Measurements from ENCODE around the gene CCAR1. TPM values are rescaled to one million over a fixed set of nuclear protein-coding genes. Genes with fewer than 3 reads are reported as not detected.

CCAR1 gene
- total and polyA plus RNA-seq, 4 donors = 18.6 to 65.0 (median 51.8) TPM

- TF ChIP-seq CTCF (IDR thresholded peaks at IDR 0.05; ENCODE audit: control extremely low read depth, extremely low read depth) = no peak
- Histone ChIP-seq H3K4me3 (no peak overlapping the region), H3K27me3 (ENCODE audit: control insufficient read depth in 3 of 3, insufficient read depth in 3 of 3, low read length in 2 of 3) (no peaks in the 10 kb centered on the region), H3K4me1 (ENCODE audit: control insufficient read depth in 5 of 5, insufficient read depth in 5 of 5, low read length in 5 of 5) (peaks cover 0 to 6% (median under 1%) of the 10 kb centered on the region in 5 donors), H3K9me3 (ENCODE audit: control insufficient read depth in 4 of 4, insufficient read depth in 3 of 4, low read length in 3 of 4) (no peaks in the 10 kb centered on the region), H3K9ac (ENCODE audit: insufficient read depth in 1 of 2, low read length in 2 of 2) (no peak overlapping the region), H3K27ac (ENCODE audit: low read depth in 1 of 2, low read length in 1 of 2) (no peak overlapping the region), H3K36me3 (ENCODE audit: control insufficient read depth in 4 of 4, insufficient read depth in 4 of 4, low read length in 4 of 4) (no peaks in the 10 kb centered on the region)
- WGBS, 2 donors = 77 to 85% methylated on average over 3 of the region's 3 CpGs
- DNase-seq = no peak
- ATAC-seq (ENCODE audit: insufficient read depth, low FRiP score) = no peak
These were observed 3.6 kb upstream of the CCAR1 start for GRCh38 chr10:68717435-68717834.

- no peak for ATAC-seq (ENCODE audit: insufficient read depth, low FRiP score)
- 0 to 1% methylated on average over 27 of the region's 27 CpGs for WGBS, 2 donors
- peak; percentile 15 to 61 (median 47) for DNase-seq
These were observed 765 bp downstream of the CCAR1 start for GRCh38 chr10:68721673-68722335.

GRCh38 chr10:68725016-68725415 is 4.0 kb downstream of the CCAR1 start:
- WGBS, 2 donors = 94 to 97% methylated on average over 14 of the region's 14 CpGs
- peaks cover 7 to 30% (median 16%) of the 10 kb centered on the region in 4 donors for H3K36me3 ChIP-seq (ENCODE audit: control insufficient read depth in 4 of 4, insufficient read depth in 4 of 4, low read length in 4 of 4)
- peaks cover 0 to 10% (median 4%) of the 10 kb centered on the region in 5 donors for H3K4me1 ChIP-seq (ENCODE audit: control insufficient read depth in 5 of 5, insufficient read depth in 5 of 5, low read length in 5 of 5)

More at GRCh38 chr10:68721673-68722335, 765 bp downstream of the CCAR1 start:
- peak overlapping the region; percentile 88 to 94 for H3K27ac ChIP-seq (ENCODE audit: low read depth in 1 of 2, low read length in 1 of 2)
- H3K9me3 ChIP-seq (ENCODE audit: control insufficient read depth in 4 of 4, insufficient read depth in 3 of 4, low read length in 3 of 4) = no peaks in the 10 kb centered on the region
- peaks cover 0 to 19% (median 11%) of the 10 kb centered on the region in 4 donors for H3K36me3 ChIP-seq (ENCODE audit: control insufficient read depth in 4 of 4, insufficient read depth in 4 of 4, low read length in 4 of 4)
- H3K27me3 ChIP-seq (ENCODE audit: control insufficient read depth in 3 of 3, insufficient read depth in 3 of 3, low read length in 2 of 3) = no peaks in the 10 kb centered on the region
- no peak for TF ChIP-seq CTCF (IDR thresholded peaks at IDR 0.05; ENCODE audit: control extremely low read depth, extremely low read depth)
- peak overlapping the region; percentile 76 for H3K4me3 ChIP-seq
- peaks cover 0 to 10% (median 4%) of the 10 kb centered on the region in 5 donors for H3K4me1 ChIP-seq (ENCODE audit: control insufficient read depth in 5 of 5, insufficient read depth in 5 of 5, low read length in 5 of 5)
- peak overlapping the region; percentile 83 to 92 for H3K9ac ChIP-seq (ENCODE audit: insufficient read depth in 1 of 2, low read length in 2 of 2)

More at GRCh38 chr10:68725016-68725415, 4.0 kb downstream of the CCAR1 start:
- DNase-seq = no peak
- Histone ChIP-seq H3K27me3 (ENCODE audit: control insufficient read depth in 3 of 3, insufficient read depth in 3 of 3, low read length in 2 of 3) (no peaks in the 10 kb centered on the region), H3K27ac (ENCODE audit: low read depth in 1 of 2, low read length in 1 of 2) (no peak overlapping the region), H3K9ac (ENCODE audit: insufficient read depth in 1 of 2, low read length in 2 of 2) (no peak overlapping the region), H3K4me3 (no peak overlapping the region), H3K9me3 (ENCODE audit: control insufficient read depth in 4 of 4, insufficient read depth in 3 of 4, low read length in 3 of 4) (no peaks in the 10 kb centered on the region)
- ATAC-seq (ENCODE audit: insufficient read depth, low FRiP score) = no peak
- no peak for TF ChIP-seq CTCF (IDR thresholded peaks at IDR 0.05; ENCODE audit: control extremely low read depth, extremely low read depth)

All from lung (tissue), 12 donors.